HG03064 (cell line): Measurements from ENCODE around the gene FAHD1.
"Not testable (repeated sequence)": the region's sequence is repeated elsewhere in the genome, so short reads cannot be mapped to it uniquely, and the experiment has no call there.

Experiments used
- ATAC-seq: cut with Tn5 transposase; IDR thresholded peaks from one replicate; pipeline ENCODE4 v1.9.1; 2021; ENCODE audit warnings: low read depth; ENCODE audit not compliant: unreplicated experiment

The FAHD1 gene

GRCh38 chr16:1788708-1789100 is 38.3 kb upstream of the FAHD1 start:
- no peak for ATAC-seq

DNA sequence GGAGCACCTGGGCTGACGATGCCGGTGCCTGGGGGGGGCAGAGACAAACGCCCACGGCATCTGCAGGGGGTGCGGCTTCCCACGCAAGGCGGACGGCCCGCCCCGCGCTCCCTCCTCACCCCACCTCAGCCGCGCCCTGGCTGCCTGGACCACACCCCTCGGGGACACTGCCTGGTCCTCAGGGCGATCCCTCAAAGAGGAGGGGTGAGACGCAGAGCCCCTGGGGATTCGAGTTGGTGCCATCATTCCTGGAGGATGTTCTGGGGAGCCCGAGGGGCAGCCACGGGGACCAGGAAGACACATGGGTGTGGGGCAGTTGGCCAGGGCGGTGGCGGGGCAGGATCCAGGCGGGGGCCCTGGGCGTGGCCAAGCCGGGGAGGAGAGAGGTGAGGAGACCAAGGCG is 37.4 kb upstream of the FAHD1 start:
- no peak for ATAC-seq

DNA sequence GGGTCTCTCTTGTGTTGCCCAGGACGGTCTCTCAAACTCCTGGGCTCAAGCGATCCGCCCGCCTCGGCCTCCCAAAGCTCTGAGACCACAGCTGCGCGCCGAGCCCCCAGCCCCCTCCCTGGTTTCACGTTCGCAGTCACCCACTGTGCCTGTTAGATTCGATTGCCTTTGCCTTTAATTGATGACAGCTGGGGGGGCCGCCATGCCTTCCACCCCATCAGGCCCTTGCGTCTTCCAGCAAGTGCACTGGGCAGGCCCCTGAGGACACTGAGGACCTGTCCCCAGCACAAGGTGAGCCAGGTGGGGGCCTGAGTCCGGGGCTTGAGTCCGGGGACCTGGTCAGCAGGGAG is 36.8 kb upstream of the FAHD1 start:
- no peak for ATAC-seq

GRCh38 chr16:1790611-1791255 is 36.3 kb upstream of the FAHD1 start:
- ATAC-seq = no peak

GRCh38 chr16:1791256-1791942 is 35.6 kb upstream of the FAHD1 start:
- no peak for ATAC-seq

DNA sequence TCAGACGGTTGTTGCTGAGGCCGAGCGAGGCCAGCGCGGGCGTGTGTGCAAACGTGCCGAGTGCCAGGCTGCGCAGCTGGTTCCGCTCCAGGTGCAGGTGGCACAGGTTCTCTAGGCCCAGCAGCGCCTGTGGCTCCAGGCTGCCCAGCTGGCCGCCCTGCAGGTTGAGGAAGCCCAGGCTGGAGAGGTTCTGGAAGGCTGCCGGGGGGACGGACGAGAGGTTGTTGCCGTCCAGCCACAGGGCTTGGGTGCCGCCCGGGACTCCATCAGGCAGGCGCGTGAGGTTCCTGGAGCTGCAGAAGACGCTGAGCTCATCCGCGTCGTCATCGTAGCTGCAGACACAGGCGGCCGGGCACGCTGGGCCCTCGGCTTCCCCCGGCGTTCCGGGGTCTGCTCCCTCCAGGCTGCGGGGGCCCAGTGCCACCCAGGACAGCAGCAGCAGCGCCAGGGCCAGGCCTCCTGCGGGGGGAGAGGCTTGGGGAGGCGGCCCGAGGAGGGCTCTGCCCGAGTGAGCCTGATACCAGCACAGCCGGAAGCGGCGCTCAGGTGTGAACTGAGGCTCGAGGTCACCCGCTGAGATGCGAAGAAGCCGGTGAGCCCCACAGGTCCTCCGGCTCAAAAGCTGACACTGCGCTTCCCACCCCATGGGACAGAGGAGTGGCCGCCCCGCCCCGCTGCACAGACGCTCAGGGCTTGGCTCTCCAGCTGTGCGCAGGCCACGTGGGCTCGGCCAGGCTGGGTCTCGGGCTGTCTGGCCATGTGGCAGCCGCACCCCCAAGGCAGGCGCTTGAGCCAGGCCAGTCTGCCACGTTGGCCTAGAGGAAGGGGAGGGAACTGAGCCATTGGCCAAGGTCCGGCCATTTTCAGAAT is 34.8 kb upstream of the FAHD1 start:
- ATAC-seq = no peak

DNA sequence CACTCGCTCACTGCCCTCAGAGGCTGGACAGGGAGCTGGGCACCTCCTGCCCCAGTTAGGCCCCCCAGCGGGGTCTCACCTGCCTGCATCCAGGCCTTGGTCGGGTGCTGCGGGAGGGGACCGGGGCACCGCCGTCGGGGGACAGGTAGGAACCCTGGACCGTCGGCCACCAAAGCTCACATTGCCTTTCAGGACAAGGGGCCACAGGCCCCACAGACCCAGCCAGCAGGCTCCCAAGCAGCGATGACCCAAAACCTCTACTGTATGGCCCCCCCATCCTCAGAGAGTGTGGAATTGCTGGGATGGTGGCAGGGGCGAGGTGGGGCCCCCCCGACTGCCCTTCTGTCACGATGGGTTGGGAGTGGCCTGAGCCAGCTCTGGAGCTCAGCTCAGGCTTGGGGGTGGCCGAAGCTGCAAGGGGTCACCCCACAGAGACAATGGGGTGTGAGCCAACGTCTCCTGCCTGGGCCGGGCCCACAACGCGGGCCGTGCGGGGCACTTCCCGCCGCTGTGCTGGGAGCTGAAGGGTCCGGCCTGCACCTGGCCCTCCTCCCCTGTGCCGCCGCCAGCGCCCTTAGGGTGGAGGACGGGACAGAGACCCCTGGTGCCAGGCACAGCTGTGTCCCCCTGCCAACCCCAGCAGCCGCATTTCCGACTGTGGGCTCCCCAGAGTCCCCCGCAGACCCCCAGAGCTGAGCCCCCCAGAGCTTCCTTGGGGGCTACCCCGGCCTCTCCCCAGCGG is 34.0 kb upstream of the FAHD1 start:
- no peak for ATAC-seq

GRCh38 chr16:1793578-1794220 is 33.3 kb upstream of the FAHD1 start, which contains the start of gene IGFALS:
Gene IGFALS (minus strand): TSS chr16:1793705. CDS start chr16:1793652, 53 bp downstream.
- no peak for ATAC-seq

- ATAC-seq = no peak
Measured at GRCh38 chr16:1794221-1794871, 32.7 kb upstream of the FAHD1 start.

GRCh38 chr16:1794908-1795666 is 31.9 kb upstream of the FAHD1 start:
- ATAC-seq = no peak

- not testable (repeated sequence) for ATAC-seq
Measured at GRCh38 chr16:1799263-1799662, 27.7 kb upstream of the FAHD1 start.

- no peak for ATAC-seq
Measured at GRCh38 chr16:1800701-1801100, 26.3 kb upstream of the FAHD1 start.

GRCh38 chr16:1807626-1808025 is 19.4 kb upstream of the FAHD1 start:
- no peak for ATAC-seq

DNA sequence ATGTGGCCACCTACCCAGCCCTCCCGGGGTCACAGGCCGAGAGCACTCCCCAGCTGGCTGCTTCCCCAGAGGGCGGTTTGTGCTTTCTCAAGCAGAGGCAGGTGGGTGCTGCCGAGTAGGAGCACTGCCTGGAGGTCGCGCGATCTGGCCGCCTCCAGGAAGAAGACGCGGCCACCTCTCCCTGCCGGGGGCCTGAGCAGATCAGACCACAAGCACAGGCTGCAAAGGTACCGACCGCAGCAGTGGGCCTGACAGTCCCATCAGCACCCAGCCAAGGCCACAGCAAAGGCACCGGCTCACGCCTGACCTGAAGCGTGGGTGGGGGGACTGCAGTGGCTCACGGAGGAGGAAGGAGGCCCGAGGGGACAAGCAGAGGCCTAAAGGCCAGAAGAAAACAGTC is 18.3 kb upstream of the FAHD1 start:
- ATAC-seq = no peak

- ATAC-seq = no peak
Measured at GRCh38 chr16:1809281-1809801, 17.7 kb upstream of the FAHD1 start.

DNA sequence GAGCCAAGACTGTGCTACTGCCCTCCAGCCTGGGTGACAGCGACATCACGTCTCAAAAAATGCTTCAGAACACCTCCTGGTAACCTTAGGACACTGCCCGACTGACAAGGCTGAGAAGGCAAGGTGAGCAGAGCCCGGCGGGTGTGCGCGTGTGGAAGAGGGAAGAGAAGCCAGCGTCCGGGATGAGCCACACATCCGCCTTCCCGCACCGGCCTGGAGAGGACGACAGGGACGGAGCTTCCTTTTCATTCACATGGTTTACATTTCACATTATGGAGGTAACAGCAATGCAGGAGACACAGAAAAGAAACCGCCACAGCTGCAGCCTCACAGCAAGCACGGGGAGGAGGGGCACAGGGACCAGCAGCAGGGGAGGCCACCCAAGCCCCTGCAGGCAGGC is 16.9 kb upstream of the FAHD1 start:
- ATAC-seq = no peak

DNA sequence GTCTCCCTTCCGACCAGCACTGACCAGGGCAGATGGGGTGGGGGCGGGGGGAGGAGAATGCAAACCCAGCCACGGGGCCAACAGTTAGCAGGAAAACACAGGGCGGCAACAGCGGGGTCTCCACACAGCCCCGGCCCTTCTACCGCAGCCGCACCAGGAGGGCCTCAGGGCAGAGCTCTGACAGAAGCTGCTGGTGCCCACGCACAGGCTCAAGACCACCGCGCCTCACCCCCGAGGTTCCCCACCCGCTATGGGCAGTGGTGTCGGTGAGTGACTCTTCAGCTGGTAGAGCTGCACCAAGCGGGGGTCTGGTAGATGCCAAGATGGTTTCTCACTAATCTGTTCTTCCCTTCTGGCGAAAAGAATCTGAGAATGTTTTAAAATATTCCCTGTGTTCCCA is 16.5 kb upstream of the FAHD1 start:
- ATAC-seq = no peak

- ATAC-seq = no peak
Measured at GRCh38 chr16:1812732-1813163, 14.3 kb upstream of the FAHD1 start.

GRCh38 chr16:1815461-1815860 is 11.5 kb upstream of the FAHD1 start:
- ATAC-seq = no peak
